SK-N-SH treated with all-trans-retinoic acid at 6 μM for 48 hours (cell line): Measurements from ENCODE around the gene HMX3.

Experiments
- ATAC-seq: fragments of 200-7000 bp; cut with Tn5 transposase; 3 replicates; pipeline ENCODE4 v1.9.1; 2020; ENCODE audit warnings: mild to moderate bottlenecking, moderate library complexity
- ARNTL ChIP-seq: fragments of 450-650 bp; formaldehyde crosslinking; IDR thresholded peaks from 2 replicates; pipeline ENCODE4 v1.5.0; 2020; ENCODE audit warnings: low read depth, mild to moderate bottlenecking, moderate library complexity, borderline replicate concordance
- BACH2 ChIP-seq: fragments of 250-450 bp; sonication (Bioruptor Pico); IDR thresholded peaks from 2 replicates; pipeline ENCODE4 v1.9.0; 2021; ENCODE audit warnings: mild to moderate bottlenecking, borderline replicate concordance
- CSDC2 ChIP-seq: fragments of 250-450 bp; sonication (Bioruptor Pico); IDR thresholded peaks from 2 replicates; pipeline ENCODE4 v1.5.0; 2020; ENCODE audit warnings: mild to moderate bottlenecking, moderate library complexity
- CSRNP3 ChIP-seq: fragments of 250-450 bp; sonication (Bioruptor Pico); IDR thresholded peaks from 2 replicates; pipeline ENCODE4 v1.5.1; 2021; ENCODE audit warnings: mild to moderate bottlenecking, moderate library complexity
- ESRRG ChIP-seq: fragments of 250-450 bp; sonication (Bioruptor Pico); IDR thresholded peaks from 2 replicates; pipeline ENCODE4 v1.6.1; 2021; ENCODE audit warnings: mild to moderate bottlenecking
- GLIS3 ChIP-seq: fragments of 250-450 bp; sonication (Bioruptor Pico); IDR thresholded peaks from 2 replicates; pipeline ENCODE4 v1.5.0; 2020; ENCODE audit warnings: mild to moderate bottlenecking, moderate library complexity
- ISL1 ChIP-seq: fragments of 250-450 bp; sonication (Bioruptor Pico); IDR thresholded peaks from 2 replicates; pipeline ENCODE4 v2.1.2; 2022; ENCODE audit warnings: mild to moderate bottlenecking, moderate library complexity
- OSR1 ChIP-seq: fragments of 250-450 bp; sonication (Bioruptor Pico); IDR thresholded peaks from 2 replicates; pipeline ENCODE4 v1.8.0; 2022; ENCODE audit warnings: moderate library complexity, mild to moderate bottlenecking, inconsistent platforms
- PATZ1 ChIP-seq: fragments of 250-450 bp; sonication (Bioruptor Pico); IDR thresholded peaks from 2 replicates; pipeline ENCODE4 v1.8.0; 2020; ENCODE audit warnings: mild to moderate bottlenecking, moderate library complexity, borderline replicate concordance
- SNAI2 ChIP-seq: fragments of 250-450 bp; sonication (Bioruptor Pico); IDR thresholded peaks from 2 replicates; pipeline ENCODE4 v1.5.0; 2020; ENCODE audit warnings: mild to moderate bottlenecking, moderate library complexity
- TCF4 ChIP-seq: fragments of 250-450 bp; sonication (Bioruptor Pico); IDR thresholded peaks from 2 replicates; pipeline ENCODE4 v1.8.0; 2021; ENCODE audit warnings: mild to moderate bottlenecking, moderate library complexity, borderline replicate concordance
- TOX ChIP-seq: fragments of 250-450 bp; sonication (Bioruptor Pico); IDR thresholded peaks from 2 replicates; pipeline ENCODE4 v1.8.0; 2021; ENCODE audit warnings: mild to moderate bottlenecking, moderate library complexity, borderline replicate concordance
- TSHZ2 ChIP-seq: fragments of 250-450 bp; sonication (Bioruptor Pico); IDR thresholded peaks from 2 replicates; pipeline ENCODE4 v1.5.0; 2020; ENCODE audit warnings: mild to moderate bottlenecking, moderate library complexity
- ZC3H10 ChIP-seq: fragments of 250-450 bp; sonication (Bioruptor Pico); IDR thresholded peaks from 2 replicates; pipeline ENCODE4 v1.5.1; 2021; ENCODE audit warnings: mild to moderate bottlenecking, moderate library complexity
- ZFP3 ChIP-seq: fragments of 250-450 bp; sonication (Bioruptor Pico); IDR thresholded peaks from 2 replicates; pipeline ENCODE4 v1.5.0; 2020; ENCODE audit warnings: mild to moderate bottlenecking, moderate library complexity
- ZFP30 ChIP-seq: fragments of 450-650 bp; formaldehyde crosslinking; IDR thresholded peaks from 2 replicates; pipeline ENCODE4 v1.5.0; 2022; ENCODE audit warnings: mild to moderate bottlenecking, moderate library complexity
- ZNF565 ChIP-seq: fragments of 450-650 bp; formaldehyde crosslinking; conservative IDR thresholded peaks from 2 replicates; pipeline ENCODE4 v1.5.0; 2020; ENCODE audit warnings: low read depth, mild to moderate bottlenecking, moderate library complexity
- ZNF70 ChIP-seq: fragments of 450-650 bp; formaldehyde crosslinking; IDR thresholded peaks from 2 replicates; pipeline ENCODE4 v1.5.0; 2020; ENCODE audit warnings: mild to moderate bottlenecking, moderate library complexity
- ZNF8 ChIP-seq: fragments of 450-650 bp; formaldehyde crosslinking; IDR thresholded peaks from 2 replicates; pipeline ENCODE4 v1.5.0; 2020; ENCODE audit warnings: mild to moderate bottlenecking, moderate library complexity
- TF ChIP-seq, protein P1 (sequence below): fragments of 250-450 bp; sonication (Bioruptor Pico); IDR thresholded peaks from 2 replicates; pipeline ENCODE4 v1.5.1; 2020; ENCODE audit warnings: low read depth, mild to moderate bottlenecking, moderate library complexity
- TF ChIP-seq, protein P2 (sequence below): fragments of 250-450 bp; sonication (Bioruptor Pico); IDR thresholded peaks from 2 replicates; pipeline ENCODE4 v1.8.0; 2021; ENCODE audit warnings: low read depth, mild to moderate bottlenecking, moderate library complexity, borderline replicate concordance

HMX3 gene

DNA sequence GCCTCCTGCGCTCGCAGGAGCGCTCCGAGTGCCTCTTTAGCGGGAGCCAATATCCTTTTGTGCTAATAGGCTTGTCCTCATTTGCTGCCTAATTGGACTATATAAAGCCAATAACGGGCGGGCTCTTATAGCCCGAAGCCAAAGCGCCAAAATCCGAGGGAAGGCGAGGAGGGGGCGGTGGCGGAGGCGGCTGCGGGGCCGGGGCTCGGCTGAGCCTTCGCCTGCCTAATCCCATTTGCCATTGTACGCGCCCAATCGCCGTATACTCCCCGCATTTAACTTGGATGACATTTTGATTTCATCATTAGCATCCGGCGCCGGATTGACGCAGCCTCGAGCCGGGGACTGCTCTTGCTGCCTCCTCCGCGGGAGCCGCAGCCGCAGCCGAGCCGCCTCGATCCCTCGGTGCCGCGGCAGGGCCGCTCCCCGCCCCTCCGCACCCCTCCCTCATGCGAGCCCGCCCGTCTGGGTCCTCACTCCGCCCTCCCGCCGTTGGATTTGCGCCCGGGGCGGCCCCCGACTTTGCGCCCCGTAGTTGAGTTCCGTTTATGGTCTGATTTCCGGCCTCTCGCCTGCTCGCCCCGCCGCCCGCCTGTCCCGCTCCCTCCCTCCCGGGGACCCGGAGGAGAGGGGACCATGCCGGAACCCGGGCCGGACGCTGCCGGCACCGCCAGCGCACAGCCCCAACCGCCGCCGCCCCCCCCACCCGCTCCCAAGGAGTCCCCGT lies at the start of gene HMX3:
TSS of gene HMX3 (plus strand) at position 556 of the 727 bp plus-strand sequence. CDS start at position 637, 81 bp downstream.
- ATAC-seq, result no peak
- TF ChIP-seq GLIS3 (CRISPR knock-in tag), result no peak
- no peak for TF ChIP-seq ESRRG (CRISPR knock-in tag)
- no peak for TF ChIP-seq TCF4 (CRISPR knock-in tag)
- no peak for TF ChIP-seq ISL1 (CRISPR knock-in tag)
- TF ChIP-seq ZNF565 (CRISPR knock-in tag), result no peak
- TF ChIP-seq ZNF8 (CRISPR knock-in tag), result no peak
- no peak for TF ChIP-seq ZC3H10 (CRISPR knock-in tag)
- TF ChIP-seq ARNTL (CRISPR knock-in tag), result no peak
- no peak for TF ChIP-seq ZFP30 (CRISPR knock-in tag)
- no peak for TF ChIP-seq SNAI2 (CRISPR knock-in tag)
- TF ChIP-seq TSHZ2, result no peak
- TF ChIP-seq BACH2, result no peak
- TF ChIP-seq ZFP3 (CRISPR knock-in tag), result no peak

DNA sequence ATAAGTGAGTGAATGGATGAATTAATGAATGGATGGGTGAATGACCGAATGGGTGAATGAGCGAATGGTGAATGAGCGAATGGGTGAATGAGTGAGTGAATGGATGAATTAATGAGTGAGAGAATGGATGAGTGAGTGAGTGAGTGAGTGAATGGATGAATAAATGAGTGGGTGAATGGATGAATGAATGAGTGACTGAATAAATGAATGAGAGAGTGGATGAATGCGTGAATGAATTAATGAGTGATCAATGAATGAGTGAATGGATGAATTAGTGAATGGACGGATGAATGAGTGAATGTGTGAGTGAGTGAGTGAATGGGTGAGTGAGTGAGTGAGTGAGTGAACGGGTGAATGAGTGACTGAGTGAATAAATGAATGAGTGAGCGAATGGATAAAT lies 49.5 kb upstream of the HMX3 start:
- TF ChIP-seq PATZ1 (CRISPR knock-in tag), result no peak
- TF ChIP-seq, protein P1, sequence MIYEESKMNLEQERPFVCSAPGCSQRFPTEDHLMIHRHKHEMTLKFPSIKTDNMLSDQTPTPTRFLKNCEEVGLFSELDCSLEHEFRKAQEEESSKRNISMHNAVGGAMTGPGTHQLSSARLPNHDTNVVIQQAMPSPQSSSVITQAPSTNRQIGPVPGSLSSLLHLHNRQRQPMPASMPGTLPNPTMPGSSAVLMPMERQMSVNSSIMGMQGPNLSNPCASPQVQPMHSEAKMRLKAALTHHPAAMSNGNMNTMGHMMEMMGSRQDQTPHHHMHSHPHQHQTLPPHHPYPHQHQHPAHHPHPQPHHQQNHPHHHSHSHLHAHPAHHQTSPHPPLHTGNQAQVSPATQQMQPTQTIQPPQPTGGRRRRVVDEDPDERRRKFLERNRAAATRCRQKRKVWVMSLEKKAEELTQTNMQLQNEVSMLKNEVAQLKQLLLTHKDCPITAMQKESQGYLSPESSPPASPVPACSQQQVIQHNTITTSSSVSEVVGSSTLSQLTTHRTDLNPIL (CRISPR knock-in tag), result no peak
- no peak for TF ChIP-seq CSDC2 (CRISPR knock-in tag)
- TF ChIP-seq ZNF70, result no peak
- TF ChIP-seq, protein P2, sequence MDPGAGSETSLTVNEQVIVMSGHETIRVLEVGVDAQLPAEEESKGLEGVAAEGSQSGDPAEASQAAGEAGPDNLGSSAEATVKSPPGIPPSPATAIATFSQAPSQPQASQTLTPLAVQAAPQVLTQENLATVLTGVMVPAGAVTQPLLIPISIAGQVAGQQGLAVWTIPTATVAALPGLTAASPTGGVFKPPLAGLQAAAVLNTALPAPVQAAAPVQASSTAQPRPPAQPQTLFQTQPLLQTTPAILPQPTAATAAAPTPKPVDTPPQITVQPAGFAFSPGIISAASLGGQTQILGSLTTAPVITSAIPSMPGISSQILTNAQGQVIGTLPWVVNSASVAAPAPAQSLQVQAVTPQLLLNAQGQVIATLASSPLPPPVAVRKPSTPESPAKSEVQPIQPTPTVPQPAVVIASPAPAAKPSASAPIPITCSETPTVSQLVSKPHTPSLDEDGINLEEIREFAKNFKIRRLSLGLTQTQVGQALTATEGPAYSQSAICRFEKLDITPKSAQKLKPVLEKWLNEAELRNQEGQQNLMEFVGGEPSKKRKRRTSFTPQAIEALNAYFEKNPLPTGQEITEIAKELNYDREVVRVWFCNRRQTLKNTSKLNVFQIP, result no peak
- no peak for TF ChIP-seq ISL1 (CRISPR knock-in tag)
- TF ChIP-seq ZNF565 (CRISPR knock-in tag), result no peak
- TF ChIP-seq ZFP30 (CRISPR knock-in tag), result no peak
- no peak for TF ChIP-seq ESRRG (CRISPR knock-in tag)
- no peak for TF ChIP-seq OSR1
- no peak for TF ChIP-seq TOX (CRISPR knock-in tag)
- TF ChIP-seq CSRNP3, result no peak
- no peak for TF ChIP-seq ARNTL (CRISPR knock-in tag)
- no peak for TF ChIP-seq ZNF8 (CRISPR knock-in tag)
- TF ChIP-seq TSHZ2, result no peak
- no peak for TF ChIP-seq ZFP3 (CRISPR knock-in tag)
- no peak for ATAC-seq
